ENCODE measurements around the gene IPO4. TPM values are rescaled to one million over a fixed set of nuclear protein-coding genes. Genes with fewer than 3 reads are reported as not detected.
"Not testable (repeated sequence)": the region's sequence is repeated elsewhere in the genome, so short reads cannot be mapped to it uniquely, and the experiment has no call there.

Gene IPO4
- total RNA-seq, 4 donors from 2014 or later, result 32.9 to 55.1 (median 40.4) TPM

GRCh38 chr14:24232121-24232644 lies 43.6 kb upstream of the IPO4 start, which contains the start of gene NEDD8:
Gene NEDD8, minus strand, starts transcription at chr14:24232367. Its CDS starts 100 bp downstream, at chr14:24232267.
- Histone ChIP-seq H3K27ac (peak within 1 kb of the TSS; percentile 86 to 97 (median 88)), H3K4me3 (peak within 1 kb of the TSS; percentile 60 to 97 (median 71)), H3K27me3 (no peaks in the 10 kb centered on the region), H3K9me3 (no peaks in the 10 kb centered on the region), H3K4me1 (peaks cover 20 to 48% (median 33%) of the 10 kb centered on the region in 3 donors), H3K36me3 (peaks cover 0 to 40% (median 7%) of the 10 kb centered on the region in 3 donors)
- peak; percentile 73 for DNase-seq
- 0 to 3% methylated on average over 10 to 14 of the region's 30 CpGs for WGBS, 2 donors
- peak in 3 of 4 donors; percentile 53 to 74 (median 63) for TF ChIP-seq POLR2A (IDR thresholded peaks at IDR 0.05)
- TF ChIP-seq, protein P1, sequence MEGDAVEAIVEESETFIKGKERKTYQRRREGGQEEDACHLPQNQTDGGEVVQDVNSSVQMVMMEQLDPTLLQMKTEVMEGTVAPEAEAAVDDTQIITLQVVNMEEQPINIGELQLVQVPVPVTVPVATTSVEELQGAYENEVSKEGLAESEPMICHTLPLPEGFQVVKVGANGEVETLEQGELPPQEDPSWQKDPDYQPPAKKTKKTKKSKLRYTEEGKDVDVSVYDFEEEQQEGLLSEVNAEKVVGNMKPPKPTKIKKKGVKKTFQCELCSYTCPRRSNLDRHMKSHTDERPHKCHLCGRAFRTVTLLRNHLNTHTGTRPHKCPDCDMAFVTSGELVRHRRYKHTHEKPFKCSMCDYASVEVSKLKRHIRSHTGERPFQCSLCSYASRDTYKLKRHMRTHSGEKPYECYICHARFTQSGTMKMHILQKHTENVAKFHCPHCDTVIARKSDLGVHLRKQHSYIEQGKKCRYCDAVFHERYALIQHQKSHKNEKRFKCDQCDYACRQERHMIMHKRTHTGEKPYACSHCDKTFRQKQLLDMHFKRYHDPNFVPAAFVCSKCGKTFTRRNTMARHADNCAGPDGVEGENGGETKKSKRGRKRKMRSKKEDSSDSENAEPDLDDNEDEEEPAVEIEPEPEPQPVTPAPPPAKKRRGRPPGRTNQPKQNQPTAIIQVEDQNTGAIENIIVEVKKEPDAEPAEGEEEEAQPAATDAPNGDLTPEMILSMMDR (IDR thresholded peaks at IDR 0.05), result no peak
- intact Hi-C loops (cut with DNase I), result no loop called here

GRCh38 chr14:24231263-24232120 lies 42.9 kb upstream of the IPO4 start:
- no peaks in the 10 kb centered on the region for H3K27me3 ChIP-seq
- DNase-seq, result no peak
- peaks cover 0 to 36% (median 0%) of the 10 kb centered on the region in 3 donors for H3K36me3 ChIP-seq
- whole genome bisulfite sequencing, 2 donors, result 12% methylated on average over 15 to 18 of the region's 23 CpGs
- TF ChIP-seq, protein P1 (IDR thresholded peaks at IDR 0.05), result no peak
- no peak for TF ChIP-seq POLR2A (IDR thresholded peaks at IDR 0.05)
- H3K4me3 ChIP-seq, result peak overlapping the region; percentile 60 to 97 (median 71)
- intact Hi-C loops (cut with DNase I), result no loop called here
- H3K4me1 ChIP-seq, result peaks cover 20 to 48% (median 33%) of the 10 kb centered on the region in 3 donors
- H3K9me3 ChIP-seq, result no peaks in the 10 kb centered on the region
- peak overlapping the region; percentile 86 to 97 (median 88) for H3K27ac ChIP-seq

- Histone ChIP-seq H3K27ac (no peak overlapping the region), H3K4me3 (no peak overlapping the region), H3K9me3 (no peaks in the 10 kb centered on the region), H3K36me3 (peaks cover 0 to 20% (median 0%) of the 10 kb centered on the region in 3 donors), H3K27me3 (no peaks in the 10 kb centered on the region), H3K4me1 (peaks cover 20 to 34% (median 25%) of the 10 kb centered on the region in 3 donors)
- WGBS, 2 donors, result 29 to 50% methylated on average over 1 of the region's 1 CpG
- intact Hi-C loops (cut with DNase I), result no loop called here
- TF ChIP-seq, protein P1 (IDR thresholded peaks at IDR 0.05), result no peak
- TF ChIP-seq POLR2A (IDR thresholded peaks at IDR 0.05), result no peak
- no peak for DNase-seq
Measured at GRCh38 chr14:24228902-24229301, 40.3 kb upstream of the IPO4 start.

- Histone ChIP-seq H3K4me3 (no peak overlapping the region), H3K27me3 (no peaks in the 10 kb centered on the region), H3K27ac (no peak overlapping the region), H3K9me3 (no peaks in the 10 kb centered on the region), H3K36me3 (peaks cover 0 to 20% (median 0%) of the 10 kb centered on the region in 3 donors), H3K4me1 (peaks cover 9 to 20% (median 14%) of the 10 kb centered on the region in 3 donors)
- intact Hi-C loops (cut with DNase I), result no loop called here
- no peak for DNase-seq
- no peak for TF ChIP-seq POLR2A (IDR thresholded peaks at IDR 0.05)
- TF ChIP-seq, protein P1 (IDR thresholded peaks at IDR 0.05), result no peak
- 64 to 78% methylated on average over 1 of the region's 1 CpG for WGBS, 2 donors
Measured at GRCh38 chr14:24226473-24226872, 37.9 kb upstream of the IPO4 start.

GRCh38 chr14:24224618-24225071 lies 36.0 kb upstream of the IPO4 start:
- intact Hi-C loops (cut with DNase I), result no loop called here
- Histone ChIP-seq H3K27me3 (no peaks in the 10 kb centered on the region), H3K4me3 (no peak overlapping the region), H3K36me3 (peaks cover 0 to 20% (median 0%) of the 10 kb centered on the region in 3 donors), H3K27ac (peak overlapping the region in 1 of 4 donors; percentile 24), H3K4me1 (peaks cover 0 to 7% (median 1%) of the 10 kb centered on the region in 3 donors), H3K9me3 (no peaks in the 10 kb centered on the region)
- DNase-seq, result no peak
- WGBS, 2 donors, result 75 to 80% methylated on average over 7 of the region's 7 CpGs
- TF ChIP-seq, protein P1 (IDR thresholded peaks at IDR 0.05), result no peak
- TF ChIP-seq POLR2A (IDR thresholded peaks at IDR 0.05), result no peak

- intact Hi-C loops (cut with DNase I); H3K4me1 ChIP-seq; H3K4me3 ChIP-seq; H3K27me3 ChIP-seq; H3K9me3 ChIP-seq; H3K27ac ChIP-seq; DNase-seq: not testable (repeated sequence)
- WGBS, 2 donors, result 95% methylated on average over 4 of the region's 4 CpGs
- peaks cover 0 to 17% (median 0%) of the 10 kb centered on the region in 3 donors for H3K36me3 ChIP-seq
Measured at GRCh38 chr14:24222987-24223386, 34.4 kb upstream of the IPO4 start.
